Amniotic stem cell (primary cell): ENCODE results near the gene AGXT.

Experiments
- DNase-seq: peaks from one replicate; lab custom pipeline; 2025; lab: John Stamatoyannopoulos, UW

AGXT gene

DNA sequence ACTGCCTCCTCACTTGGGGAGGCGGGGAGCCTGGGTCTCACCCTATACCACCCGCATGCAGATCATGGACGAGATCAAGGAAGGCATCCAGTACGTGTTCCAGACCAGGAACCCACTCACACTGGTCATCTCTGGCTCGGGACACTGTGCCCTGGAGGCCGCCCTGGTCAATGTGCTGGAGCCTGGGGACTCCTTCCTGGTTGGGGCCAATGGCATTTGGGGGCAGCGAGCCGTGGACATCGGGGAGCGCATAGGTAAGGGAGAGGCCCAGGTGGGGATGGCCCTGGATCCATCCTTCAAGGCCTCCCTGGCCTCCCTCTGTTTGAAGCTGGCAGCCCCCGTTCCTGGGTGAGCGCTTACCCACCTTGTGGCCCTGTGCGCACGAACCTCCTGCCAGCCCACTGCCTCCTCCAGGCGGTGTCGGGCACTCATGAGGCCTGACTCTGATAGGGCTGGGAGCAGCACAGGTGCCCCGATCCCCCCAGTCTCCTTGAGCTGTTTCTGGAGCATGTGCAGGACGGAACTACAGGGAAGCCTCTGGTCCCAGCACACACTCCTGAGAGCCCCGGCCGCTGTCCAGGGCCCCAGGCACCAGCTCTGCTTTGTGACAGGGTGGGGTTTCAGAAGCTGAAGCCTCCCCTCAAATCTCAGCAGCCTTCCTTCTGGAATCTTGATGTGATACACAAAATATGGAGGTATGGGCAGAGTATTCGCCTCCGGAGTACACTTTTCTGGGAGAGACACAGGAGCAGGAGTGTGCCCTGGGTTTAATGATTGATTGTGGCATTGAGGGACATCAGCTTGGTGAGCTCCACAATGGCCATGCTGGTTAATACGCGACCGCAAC lies 708 bp downstream of the AGXT start:
- DNase-seq: no peak

DNA sequence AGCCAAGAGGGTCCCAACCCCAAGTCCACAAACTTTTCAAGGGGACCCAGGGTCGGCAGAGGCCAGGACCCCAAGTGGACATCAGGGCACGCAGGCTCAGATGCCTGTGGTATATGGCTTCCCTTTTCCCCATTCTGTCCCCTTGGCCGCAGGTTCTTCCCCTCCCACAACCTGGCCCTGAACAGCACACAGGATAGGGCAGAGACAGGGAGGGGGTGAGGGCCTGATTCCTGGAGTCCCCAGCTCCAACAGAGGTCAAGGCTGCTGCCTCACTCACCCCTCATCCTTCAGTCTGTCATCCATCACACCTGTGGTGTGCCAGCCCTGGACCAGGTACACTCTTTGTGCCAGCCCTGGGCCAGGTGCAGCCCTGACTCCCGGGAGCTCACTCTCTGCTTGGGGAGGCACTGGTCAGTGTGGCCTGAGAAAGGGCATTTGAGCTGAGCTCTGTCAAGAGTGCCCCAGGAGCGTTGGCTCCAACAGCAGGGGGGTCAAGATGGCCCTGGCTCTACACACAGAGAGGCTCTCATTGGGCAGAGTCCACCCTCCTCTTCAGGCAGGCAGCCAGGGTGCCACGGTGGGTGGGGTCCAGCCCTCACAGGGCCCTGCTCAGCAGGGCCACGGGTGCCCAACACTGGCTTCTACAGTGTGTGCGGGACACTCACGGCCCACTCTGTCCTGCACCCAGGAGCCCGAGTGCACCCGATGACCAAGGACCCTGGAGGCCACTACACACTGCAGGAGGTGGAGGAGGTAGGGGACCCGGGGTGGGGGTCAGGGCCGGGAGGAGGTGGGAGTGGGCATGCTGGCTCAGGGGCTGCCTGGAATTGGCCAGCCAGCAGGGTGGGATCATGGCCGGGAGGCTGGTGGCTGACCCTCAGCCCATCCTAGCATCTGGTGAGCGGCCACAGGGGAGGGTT lies 1.6 kb downstream of the AGXT start:
- DNase-seq: no peak

DNA sequence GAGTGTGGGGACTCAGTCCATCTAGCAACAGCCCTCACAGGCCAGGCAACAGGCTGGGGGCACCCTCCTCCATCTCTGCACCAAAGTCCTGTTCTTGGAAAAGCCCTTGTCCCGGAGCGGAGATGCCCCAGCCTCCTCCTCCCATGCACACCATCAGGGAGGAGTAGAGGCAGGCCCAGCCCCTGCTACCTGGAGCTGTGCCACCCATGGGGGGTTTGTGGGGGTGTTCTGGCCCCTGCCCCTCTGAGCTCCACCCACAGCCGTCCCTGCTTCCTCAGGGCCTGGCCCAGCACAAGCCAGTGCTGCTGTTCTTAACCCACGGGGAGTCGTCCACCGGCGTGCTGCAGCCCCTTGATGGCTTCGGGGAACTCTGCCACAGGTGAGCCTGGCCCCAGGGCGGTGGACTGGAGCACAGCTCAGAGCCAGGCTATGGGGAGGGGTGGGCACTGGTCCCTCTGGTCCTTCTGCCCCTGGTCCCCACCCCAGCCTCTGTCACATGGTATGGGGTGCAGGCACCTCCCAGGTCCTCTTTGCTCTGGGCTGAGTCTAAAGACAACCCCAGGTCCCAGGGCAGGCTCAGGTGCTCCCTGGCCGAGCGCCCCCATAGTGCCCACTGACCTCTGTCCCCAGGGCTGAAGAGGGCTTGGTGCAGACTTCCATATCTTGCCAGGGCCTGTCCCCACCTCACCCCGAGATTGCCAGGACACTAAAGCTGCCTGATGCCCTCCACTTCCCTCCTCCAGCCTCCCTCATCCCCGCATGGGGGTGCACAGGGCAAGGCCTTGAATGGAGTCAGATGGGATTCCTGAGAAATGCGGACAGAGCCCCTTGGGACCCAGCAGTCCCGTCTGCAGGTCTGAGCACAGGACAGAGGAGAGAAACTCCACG lies 2.7 kb downstream of the AGXT start:
- DNase-seq: no peak

DNA sequence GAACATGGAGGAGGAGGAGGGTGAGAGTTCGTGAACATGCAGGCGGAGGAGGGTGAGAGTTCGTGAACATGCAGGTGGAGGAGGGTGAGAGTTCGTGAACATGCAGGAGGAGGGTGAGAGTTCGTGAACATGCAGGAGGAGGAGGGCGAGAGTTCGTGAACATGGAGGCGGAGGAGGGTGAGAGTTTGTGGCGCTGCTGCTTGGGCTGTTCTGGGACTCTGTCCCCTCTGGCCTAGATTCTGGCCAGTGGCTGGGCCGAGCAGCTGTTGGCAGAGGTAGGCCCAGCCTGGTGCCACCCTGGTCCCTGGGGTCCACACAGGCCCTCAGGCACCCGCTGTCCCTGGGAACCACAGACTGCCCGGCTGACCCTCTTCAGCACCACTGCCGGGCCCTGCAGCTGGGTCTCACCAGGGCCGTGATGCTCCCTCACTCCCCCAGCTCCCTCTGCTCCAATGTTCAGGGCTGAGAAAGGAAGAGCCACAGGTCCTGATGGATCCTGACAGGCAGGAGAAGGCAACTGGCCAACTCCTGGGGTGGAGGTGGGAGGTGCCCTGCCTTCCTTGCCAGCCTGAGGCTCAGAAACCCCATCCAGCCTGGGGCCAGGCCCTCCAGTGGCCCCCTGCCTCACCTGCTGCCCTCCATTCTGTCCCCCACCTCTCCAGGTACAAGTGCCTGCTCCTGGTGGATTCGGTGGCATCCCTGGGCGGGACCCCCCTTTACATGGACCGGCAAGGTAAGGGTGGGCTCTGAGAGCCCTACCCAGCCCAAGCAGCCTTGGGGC lies 3.9 kb downstream of the AGXT start:
- no peak for DNase-seq

DNA sequence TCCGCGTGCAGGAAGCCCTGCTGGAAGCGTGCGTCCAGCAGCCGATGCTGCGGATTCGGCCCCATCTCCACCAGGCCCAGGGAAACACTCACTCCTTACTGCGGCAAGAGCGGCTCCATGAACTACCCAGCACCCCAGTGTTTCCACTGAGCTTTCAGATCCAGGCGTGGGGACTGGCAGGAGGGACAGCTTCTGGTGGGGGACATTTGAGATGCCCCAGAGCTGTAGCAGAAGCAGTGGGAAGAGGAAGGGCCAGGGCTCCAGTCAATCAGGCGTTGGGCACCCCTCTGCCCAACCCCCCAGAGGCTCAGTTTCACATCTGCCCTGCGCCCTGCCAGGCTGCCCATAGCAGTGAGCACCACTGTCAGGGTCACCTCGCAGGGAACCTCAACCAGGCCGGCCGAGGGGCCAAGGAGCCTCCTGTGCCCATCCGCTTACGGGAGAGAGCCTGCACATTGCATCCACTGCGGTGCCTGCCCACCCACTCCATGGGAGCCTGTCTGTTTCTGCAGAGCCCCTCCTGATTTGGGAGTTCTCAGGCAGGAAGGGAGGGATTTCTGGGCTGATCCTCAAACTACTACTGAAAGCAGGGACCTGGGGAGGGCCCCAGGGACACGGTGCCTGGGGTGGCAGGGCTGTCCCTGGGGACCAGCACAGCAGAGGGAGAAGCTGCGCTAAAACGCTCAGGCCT lies 4.6 kb downstream of the AGXT start:
- DNase-seq: no peak

DNA sequence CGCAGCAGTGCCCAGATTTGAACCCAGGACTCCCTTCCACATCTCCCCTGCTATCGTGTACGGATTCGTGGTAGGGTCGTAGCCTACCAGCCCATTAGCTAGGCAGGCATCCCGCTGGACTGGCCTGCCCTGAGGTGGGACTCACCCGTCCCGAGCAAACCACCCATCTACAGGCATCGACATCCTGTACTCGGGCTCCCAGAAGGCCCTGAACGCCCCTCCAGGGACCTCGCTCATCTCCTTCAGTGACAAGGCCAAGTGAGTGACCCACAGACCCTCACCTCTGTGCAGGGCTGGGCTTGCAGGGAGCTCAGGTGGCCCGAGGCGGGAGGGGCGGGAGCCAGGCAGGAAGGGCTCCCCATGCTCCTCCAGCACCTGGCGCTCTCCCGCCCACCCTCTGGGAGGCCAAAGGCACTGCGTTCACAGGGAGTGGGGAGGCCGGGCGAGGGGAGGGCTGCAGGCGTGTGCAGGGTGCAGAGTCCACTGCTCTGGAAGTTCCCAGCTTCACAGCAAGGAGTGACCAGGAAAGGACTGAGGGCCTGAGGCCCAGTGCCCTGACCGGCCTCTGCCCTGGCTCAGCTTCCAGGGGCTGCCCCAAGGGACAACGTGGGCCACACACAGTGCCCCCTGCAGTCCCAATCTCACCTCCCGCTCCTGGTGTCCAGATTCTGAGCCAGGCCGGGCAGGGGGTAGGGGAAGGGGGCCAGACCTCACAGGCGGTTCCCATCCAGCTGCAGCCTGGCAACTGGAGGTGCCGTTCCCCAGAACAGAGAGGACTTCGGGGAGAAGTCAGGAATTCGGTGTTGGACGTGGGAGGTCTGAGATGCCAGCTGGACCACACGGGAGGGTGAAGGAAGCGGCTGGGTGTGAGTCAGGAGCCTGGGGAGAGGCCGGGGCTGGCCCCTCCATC lies 5.4 kb downstream of the AGXT start:
- no peak for DNase-seq

DNA sequence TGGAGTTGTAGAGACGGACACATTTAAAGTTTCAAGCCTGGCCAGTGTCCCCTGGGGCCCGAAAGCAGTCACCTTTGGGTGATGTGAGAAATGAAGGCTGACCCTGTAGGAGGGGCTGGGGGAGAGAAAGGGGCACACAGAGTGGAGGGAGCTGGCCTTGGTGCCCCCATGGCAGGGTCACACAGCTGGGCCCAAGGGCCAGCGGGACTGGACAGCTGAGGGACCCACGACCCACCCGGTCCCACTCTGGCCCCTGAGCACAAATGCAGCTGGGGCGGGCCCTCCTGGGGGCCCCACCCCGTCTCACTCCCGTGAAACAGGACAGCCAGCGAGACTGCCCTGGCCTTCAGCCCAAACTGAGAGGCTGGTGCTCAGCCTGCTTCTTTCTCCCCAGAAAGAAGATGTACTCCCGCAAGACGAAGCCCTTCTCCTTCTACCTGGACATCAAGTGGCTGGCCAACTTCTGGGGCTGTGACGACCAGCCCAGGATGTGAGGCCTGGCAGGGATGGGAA lies 6.1 kb downstream of the AGXT start:
- no peak for DNase-seq

DNA sequence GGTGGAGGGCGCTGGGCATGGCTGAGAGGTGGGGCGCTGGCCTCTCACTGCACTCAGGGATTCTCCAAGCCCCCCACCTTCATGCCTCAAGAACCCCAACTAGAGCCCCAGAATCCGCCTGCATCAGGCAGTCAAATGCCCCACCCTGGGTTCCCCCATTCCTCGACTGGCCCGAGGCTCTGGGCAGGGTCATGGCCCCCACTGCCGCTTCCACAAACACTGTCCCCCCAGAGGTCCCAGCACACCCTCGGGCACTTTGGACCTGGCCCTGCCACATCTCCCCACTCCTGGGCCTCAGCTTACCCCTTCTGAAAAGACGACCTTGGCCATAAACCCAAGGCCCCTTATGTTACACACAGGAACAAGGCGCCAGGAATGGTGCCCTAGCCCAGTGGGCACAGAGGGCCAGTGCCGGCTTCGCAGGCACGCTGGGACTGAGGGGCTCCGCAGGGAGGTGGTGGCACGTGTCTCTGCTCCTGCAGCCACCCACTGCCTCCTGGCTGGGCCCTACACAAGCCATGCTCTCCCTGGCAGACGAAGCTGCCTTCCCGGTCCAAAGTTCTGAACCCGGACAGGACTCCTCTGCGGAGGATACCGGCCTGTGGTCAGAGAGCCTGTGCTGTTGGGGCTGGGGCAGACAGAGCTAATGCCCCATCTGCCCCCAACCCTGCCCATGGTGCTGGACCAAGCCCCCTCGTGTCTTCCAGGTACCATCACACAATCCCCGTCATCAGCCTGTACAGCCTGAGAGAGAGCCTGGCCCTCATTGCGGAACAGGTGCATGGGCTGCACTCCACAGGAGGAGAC lies 6.8 kb downstream of the AGXT start:
- DNase-seq: no peak

DNA sequence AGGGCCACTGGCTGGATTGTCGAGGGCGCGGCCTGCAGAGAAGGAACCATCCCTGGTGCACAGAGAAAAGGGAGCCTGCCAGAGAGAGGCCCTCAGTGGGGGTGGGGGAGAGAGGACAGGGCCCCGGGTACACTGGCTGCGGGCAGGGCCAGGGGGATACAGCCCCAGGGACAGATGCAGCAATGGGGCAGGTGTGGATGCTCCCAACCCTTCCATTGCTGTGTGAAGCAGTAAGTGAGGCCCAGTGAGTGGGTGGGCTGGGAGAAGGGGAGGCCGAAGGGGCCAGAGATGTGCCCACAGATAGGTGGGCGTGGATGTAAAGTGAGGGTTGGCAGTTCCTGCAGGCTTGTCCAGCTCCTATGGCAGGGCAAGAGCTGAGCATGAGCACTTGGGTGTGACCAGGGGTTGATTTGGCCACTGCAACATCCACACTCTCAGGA lies 7.4 kb downstream of the AGXT start:
- no peak for DNase-seq

DNA sequence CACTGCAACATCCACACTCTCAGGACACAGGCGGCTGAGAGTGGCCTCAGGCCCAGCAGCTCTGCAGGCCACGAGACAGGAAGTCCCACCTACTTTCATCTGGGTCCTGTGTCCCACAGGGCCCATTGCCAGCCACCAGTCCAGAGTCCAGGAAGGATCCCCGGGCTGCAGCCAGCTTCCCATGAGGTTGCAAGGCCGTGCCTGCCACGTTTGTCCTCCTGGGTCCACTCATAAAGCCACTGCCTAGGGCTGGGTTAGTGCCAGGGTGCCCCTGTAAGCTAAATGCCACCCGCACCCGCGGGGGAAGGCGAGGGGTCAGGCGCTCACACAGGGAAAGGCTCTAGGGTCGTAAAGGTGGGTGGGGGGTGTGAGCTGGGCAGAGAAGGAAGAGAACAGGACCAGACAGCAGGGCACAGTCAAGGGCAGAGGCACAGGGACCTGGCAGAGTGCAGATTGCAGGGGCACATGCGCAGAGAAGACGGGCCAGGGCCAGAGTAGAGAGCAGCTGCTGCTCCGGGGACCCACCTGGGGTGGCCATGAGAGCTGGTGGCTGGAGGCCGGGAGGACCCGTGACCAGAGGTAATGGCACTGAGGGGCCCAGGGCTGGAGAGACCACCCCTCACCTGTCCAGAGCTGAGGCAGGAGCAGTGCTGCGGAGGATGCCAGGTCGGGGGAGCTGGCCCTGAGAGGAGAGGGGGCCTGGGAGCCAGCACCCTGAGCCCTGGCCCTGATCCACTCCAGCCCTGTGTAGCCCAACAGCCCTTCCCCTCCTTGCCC lies 8.0 kb downstream of the AGXT start:
- no peak for DNase-seq

DNA sequence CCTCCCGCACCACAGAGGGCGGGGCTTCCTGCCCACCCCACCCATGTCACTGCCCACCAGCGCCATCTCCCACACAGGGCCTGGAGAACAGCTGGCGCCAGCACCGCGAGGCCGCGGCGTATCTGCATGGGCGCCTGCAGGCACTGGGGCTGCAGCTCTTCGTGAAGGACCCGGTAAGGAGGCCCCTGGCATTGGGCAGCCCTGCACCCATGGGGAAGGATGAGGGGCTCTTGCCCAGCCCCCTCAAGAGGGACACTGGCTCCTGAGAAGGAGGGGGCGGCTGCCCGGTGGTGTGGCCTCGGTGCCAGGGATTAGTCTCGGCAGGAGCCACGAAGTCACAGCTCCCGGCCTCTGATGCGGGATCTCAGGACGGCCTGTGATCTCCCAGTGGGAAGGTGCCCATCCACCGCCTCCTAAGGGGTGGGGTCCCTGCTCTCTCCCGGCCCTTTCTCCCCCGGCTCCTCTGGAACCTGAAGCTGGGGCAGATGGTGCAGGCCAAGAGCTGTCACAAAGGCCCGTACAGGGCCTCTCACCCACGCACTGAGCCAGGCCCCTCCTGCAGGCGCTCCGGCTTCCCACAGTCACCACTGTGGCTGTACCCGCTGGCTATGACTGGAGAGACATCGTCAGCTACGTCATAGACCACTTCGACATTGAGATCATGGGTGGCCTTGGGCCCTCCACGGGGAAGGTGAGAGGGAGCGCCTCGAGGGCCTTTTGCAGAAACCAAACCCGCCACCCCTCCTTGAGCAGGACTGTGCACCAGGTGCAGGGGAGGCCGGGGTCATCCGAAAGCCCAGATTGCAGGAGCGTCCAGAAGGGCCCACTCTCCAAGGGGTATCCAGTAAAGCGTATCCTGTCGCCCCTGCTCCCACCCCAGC lies 9.1 kb downstream of the AGXT start:
- no peak for DNase-seq

DNA sequence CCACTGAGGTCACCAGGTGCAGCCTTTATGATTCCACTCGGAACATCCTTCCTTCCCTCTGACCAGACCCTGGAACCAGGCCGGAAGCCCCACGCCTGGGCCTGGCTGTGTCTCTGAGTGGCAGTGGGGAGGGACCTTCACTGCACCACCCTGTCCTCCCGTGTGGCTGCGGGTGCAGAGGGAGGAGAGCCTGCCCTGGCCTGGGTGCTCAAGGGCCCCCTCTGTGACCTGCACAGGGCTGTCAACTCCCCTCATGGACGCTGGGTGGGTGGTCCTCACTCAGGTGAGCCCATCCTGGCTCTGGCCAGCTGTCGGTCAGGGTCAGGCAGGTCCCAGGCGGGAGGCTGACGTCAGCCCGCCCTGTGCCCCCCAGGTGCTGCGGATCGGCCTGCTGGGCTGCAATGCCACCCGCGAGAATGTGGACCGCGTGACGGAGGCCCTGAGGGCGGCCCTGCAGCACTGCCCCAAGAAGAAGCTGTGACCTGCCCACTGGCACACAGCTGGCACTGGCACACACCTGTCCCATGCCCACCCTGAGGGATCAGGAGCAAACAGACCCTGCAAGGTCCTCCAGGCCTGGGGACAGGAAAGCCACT lies 9.8 kb downstream of the AGXT start:
- DNase-seq: no peak

DNA sequence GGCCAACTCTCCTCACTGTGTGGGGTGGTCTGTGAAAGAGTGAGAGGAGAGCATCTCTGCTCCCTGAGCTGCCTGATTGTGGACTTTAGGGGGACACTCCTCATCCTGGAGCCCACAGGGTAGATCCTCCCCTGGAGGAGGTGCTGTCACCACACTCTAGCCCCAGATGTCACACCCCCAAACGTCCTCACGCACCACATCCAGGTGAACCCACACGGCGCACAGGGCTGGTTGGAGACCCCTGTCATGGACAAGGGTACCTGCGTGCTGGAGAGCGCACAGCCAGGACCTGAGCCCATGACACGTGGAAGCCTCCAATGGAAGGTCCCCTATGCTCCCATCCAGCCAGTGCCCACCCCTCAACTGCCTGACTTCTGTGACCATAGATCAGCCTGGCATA lies 10.5 kb downstream of the AGXT start:
- DNase-seq: no peak

DNA sequence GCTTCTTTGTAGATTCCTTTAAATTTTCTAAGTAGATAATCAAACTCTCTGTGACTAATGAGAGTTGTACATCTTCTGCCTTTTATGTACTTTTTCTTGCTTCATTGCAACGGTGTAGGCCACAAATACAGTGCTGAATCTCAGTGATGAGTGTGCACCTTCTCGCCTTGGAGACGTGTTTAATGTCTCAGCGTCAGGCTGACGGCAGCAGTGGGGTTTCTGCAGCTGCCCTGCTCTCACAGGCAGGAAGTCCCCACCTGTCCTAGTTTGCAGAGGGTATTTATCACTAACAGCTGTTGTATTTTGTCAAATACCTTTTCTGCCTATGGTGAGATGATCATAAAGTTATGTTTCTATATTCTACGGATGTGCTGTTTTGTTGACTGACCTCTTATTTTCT lies 13.3 kb downstream of the AGXT start:
- DNase-seq: no peak

DNA sequence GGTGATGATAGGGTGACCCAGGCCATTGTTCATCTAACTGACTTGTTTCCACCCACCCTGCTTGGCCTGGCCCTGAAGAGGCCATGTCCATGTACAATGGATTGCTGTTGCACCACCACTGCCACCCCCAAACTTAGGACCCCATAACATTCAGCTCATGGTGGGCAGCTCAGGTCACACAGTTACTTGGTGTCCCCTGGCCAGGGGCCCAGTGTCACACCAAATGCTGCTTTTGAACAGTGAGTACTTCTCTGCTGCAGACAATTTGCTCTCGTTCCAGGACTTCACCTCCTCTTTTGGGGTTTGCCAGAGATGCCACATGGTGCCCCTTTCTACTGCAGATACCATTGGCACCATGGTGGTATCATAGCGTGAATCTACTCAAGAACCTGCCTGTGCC lies 15.6 kb downstream of the AGXT start:
- no peak for DNase-seq

DNA sequence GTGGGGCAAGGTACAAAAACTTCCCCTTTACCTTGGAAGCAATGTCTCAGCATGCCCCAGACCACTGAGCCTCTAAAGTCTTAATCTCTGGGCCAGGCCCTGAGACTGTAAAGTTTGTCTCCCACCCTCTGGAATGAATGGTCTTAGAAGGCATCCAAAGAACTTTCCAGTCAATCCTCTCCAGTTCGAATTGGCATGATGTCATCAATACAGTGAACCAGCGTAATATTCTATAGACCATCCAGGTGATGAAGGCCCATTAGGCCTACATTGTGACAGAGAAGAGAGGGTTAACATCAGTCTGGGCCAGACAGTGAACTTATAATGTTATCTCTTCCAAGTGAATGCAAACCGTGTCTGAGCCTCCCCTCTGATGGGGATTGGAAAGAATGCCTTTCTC lies 16.1 kb downstream of the AGXT start:
- no peak for DNase-seq
